HCT116 (cell line): ENCODE measurements around the gene REEP6. TPM values are rescaled to one million over a fixed set of nuclear protein-coding genes. Genes with fewer than 3 reads are reported as not detected.
A peak's percentile ranks its signal among the peaks of the same experiment; 100 is the strongest.

Experiments used
- ATAC-seq: fragments of 200-7000 bp; cut with Tn5 transposase; 2 replicates; pipeline ENCODE4 v1.9.1; 2020; ENCODE audit warnings: mild to moderate bottlenecking, moderate library complexity
- Bru-seq: library from RNA; stranded (reverse); fragments of 400-500 nt; gene quantifications from one replicate; lab custom pipeline; 2021; lab: Mats Ljungman, UMichigan
- BruChase-seq, 2 experiments: library from RNA; stranded (reverse); fragments of 400-500 nt; gene quantifications; one replicate each; lab custom pipeline; 2021; lab: Mats Ljungman, UMichigan
- BruUV-seq: library from RNA; stranded (reverse); fragments of 400-500 nt; replicated peaks from 2 replicates; lab custom pipeline; 2021; lab: Mats Ljungman, UMichigan
- CTCF ChIA-PET: fragments of 300-600 bp; sonication (Branson Sonifier 250); formaldehyde crosslinking; loops from one replicate; lab custom pipeline; 2021; ENCODE audit warnings: antibody characterized with exemption; lab: Charles Lee
- POLR2A ChIA-PET: fragments of 300-600, 350-600 bp; sonication (Branson Sonifier 250); formaldehyde crosslinking; loops from one replicate; lab custom pipeline; 2021; ENCODE audit warnings: antibody characterized with exemption; lab: Charles Lee
- RAD21 ChIA-PET, 2 experiments: fragments of 300-600 bp; sonication (Branson Sonifier 250); formaldehyde crosslinking; loops; one replicate each; lab custom pipeline; 2023; ENCODE audit warnings: low total read pairs in 2 of 2; ENCODE audit not compliant: uncharacterized antibody in 2 of 2, unreplicated experiment in 2 of 2, low non-redundant PET in 1 of 2; lab: Charles Lee
- DNase-seq: peaks from one replicate; pipeline ENCODE4 v3.0.0-alpha.2; 2010; ENCODE audit warnings: low read depth, low spot score
- H2AFZ ChIP-seq: fragments of 200-600 bp; shearing (Covaris generic), sonication (generic); 2 replicates; pipeline ENCODE4 v1.6.1; 2017; ENCODE audit warnings: low read depth, mixed run types, mixed read lengths, antibody characterized with exemption, low read length; ENCODE audit not compliant: poor library complexity, severe bottlenecking
- H3K27ac ChIP-seq: 2 replicates; pipeline ENCODE4 v1.5.1; 2012; ENCODE audit warnings: low read depth, low read length
- H3K27me3 ChIP-seq: fragments of 200-600 bp; sonication (generic); 2 replicates; pipeline ENCODE4 v1.6.1; 2016; ENCODE audit warnings: mixed run types, low read length, mixed read lengths; ENCODE audit not compliant: insufficient read depth
- H3K36me3 ChIP-seq, 2 experiments: fragments of 200-500 bp in 1 of 2; fragments of 200-600 bp in 1 of 2; sonication (Bioruptor generic) in 1 of 2; sonication (generic) in 1 of 2; 2 replicates each; pipeline versions ENCODE4 v1.5.1 to v1.6.1; 2014 to 2016; ENCODE audit warnings: low read length in 2 of 2, inconsistent platforms in 1 of 2, mixed read lengths in 1 of 2, mixed run types in 1 of 2; ENCODE audit not compliant: insufficient read depth in 2 of 2, control insufficient read depth in 1 of 2
- H3K4me1 ChIP-seq, 2 experiments: fragments of 200-600 bp in 1 of 2; sonication (generic) in 1 of 2; 2 replicates each; pipeline versions ENCODE4 v1.5.1 to v1.6.1; 2012 to 2017; ENCODE audit warnings: low read length in 2 of 2, inconsistent platforms in 1 of 2, mild to moderate bottlenecking in 1 of 2, mixed read lengths in 1 of 2, mixed run types in 1 of 2, moderate library complexity in 1 of 2; ENCODE audit not compliant: insufficient read depth in 2 of 2, control insufficient read depth in 1 of 2
- H3K4me2 ChIP-seq: fragments of 200-600 bp; sonication (generic); 2 replicates; pipeline ENCODE4 v1.6.1; 2017; ENCODE audit warnings: mixed run types, low read length, mixed read lengths
- H3K4me3 ChIP-seq, 2 experiments: fragments of 200-600 bp in 1 of 2; sonication (generic) in 1 of 2; replicated peaks in 1 of 2; 2 replicates each; pipeline ENCODE4 v1.5.1; 2011 to 2016; ENCODE audit warnings: low read length in 2 of 2, control low read depth in 1 of 2, low read depth in 1 of 2, mild to moderate bottlenecking in 1 of 2, mixed read lengths in 1 of 2, mixed run types in 1 of 2
- H3K79me2 ChIP-seq: fragments of 200-600 bp; sonication (generic); 2 replicates; pipeline ENCODE4 v1.6.1; 2017; ENCODE audit warnings: mild to moderate bottlenecking, mixed run types, low read length, moderate library complexity, mixed read lengths; ENCODE audit not compliant: insufficient read depth
- H3K9ac ChIP-seq: fragments of 200-600 bp; sonication (generic); 2 replicates; pipeline ENCODE4 v1.6.1; 2016; ENCODE audit warnings: low read length, mixed read lengths
- H3K9me2 ChIP-seq: fragments of 200-600 bp; sonication (generic), shearing (Covaris generic); 2 replicates; pipeline ENCODE4 v1.6.1; 2017; ENCODE audit warnings: mixed run types, mild to moderate bottlenecking, moderate library complexity; ENCODE audit not compliant: insufficient read depth
- H3K9me3 ChIP-seq, 2 experiments: fragments of 200-500 bp in 1 of 2; fragments of 200-600 bp in 1 of 2; sonication (Bioruptor generic) in 1 of 2; sonication (generic) in 1 of 2; 2 replicates each; pipeline ENCODE4 v1.6.1; 2014 to 2017; ENCODE audit warnings: low read length in 2 of 2, mixed read lengths in 2 of 2, inconsistent platforms in 1 of 2, low read depth in 1 of 2, mild to moderate bottlenecking in 1 of 2, mixed run types in 1 of 2, moderate library complexity in 1 of 2; ENCODE audit not compliant: control insufficient read depth in 1 of 2, insufficient read depth in 1 of 2
- H4K20me1 ChIP-seq: fragments of 200-600 bp; sonication (generic), shearing (Covaris generic); 2 replicates; pipeline ENCODE4 v1.6.1; 2017; ENCODE audit warnings: mixed run types, mild to moderate bottlenecking, moderate library complexity; ENCODE audit not compliant: insufficient read depth
- EGR1 ChIP-seq: IDR thresholded peaks from 2 replicates; pipeline ENCODE4 v1.6.1; 2012; ENCODE audit warnings: low read depth
- EZH2 ChIP-seq: fragments of 200-600 bp; sonication (generic); IDR thresholded peaks from 2 replicates; pipeline ENCODE4 v1.6.1; 2017; ENCODE audit warnings: antibody characterized with exemption, mixed run types
- MAX ChIP-seq: IDR thresholded peaks from 2 replicates; pipeline ENCODE4 v1.6.1; 2012
- POLR2A ChIP-seq: IDR thresholded peaks from 2 replicates; pipeline ENCODE4 v1.7.0; 2011; ENCODE audit warnings: borderline replicate concordance; ENCODE audit not compliant: insufficient read depth, insufficient read length; ENCODE audit errors: extremely low read depth
- POLR2AphosphoS5 ChIP-seq: IDR thresholded peaks from 2 replicates; pipeline ENCODE4 v1.6.1; 2011; ENCODE audit warnings: mild to moderate bottlenecking, low read depth, low read length, moderate library complexity
- RAD21 ChIP-seq: IDR thresholded peaks from 2 replicates; pipeline ENCODE4 v1.6.1; 2012; ENCODE audit warnings: low read depth, mild to moderate bottlenecking
- SIN3A ChIP-seq: IDR thresholded peaks from 2 replicates; pipeline ENCODE4 v1.6.1; 2012; ENCODE audit warnings: low read depth
- SP1 ChIP-seq: IDR thresholded peaks from 2 replicates; pipeline ENCODE4 v1.6.1; 2012; ENCODE audit warnings: low read depth
- ZFX ChIP-seq: fragments of 450-650 bp; IDR thresholded peaks from 2 replicates; pipeline ENCODE4 v1.6.1; 2017
- intact Hi-C: fragments of 100-400 bp; cut with micrococcal nuclease; formaldehyde crosslinking; loops from 2 replicates; pipeline ENCODE4 v1.10.0; 2022
- long read RNA-seq: library from polyadenylated mRNA; unstranded; transcript quantifications from one replicate; pipeline ENCODE4 v2.0.0, GENCODE V29; 2021; ENCODE audit not compliant: unreplicated experiment
- polyA plus RNA-seq: library from polyadenylated mRNA; unstranded; fragments of >200 nt; gene quantifications from 2 replicates; pipeline ENCODE4 v1.2.1, GENCODE V29; 2012; ENCODE audit warnings: missing spikeins
- total RNA-seq: library from RNA; stranded (reverse); gene quantifications from one replicate; pipeline ENCODE4 v1.2.1, GENCODE V29; 2021; ENCODE audit not compliant: unreplicated experiment

REEP6 gene
- 53.9 TPM for total RNA-seq
- 63.6 and 65.9 TPM in 2 replicates for polyA plus RNA-seq
- percentile 51 among the genes with signal in this experiment for Bru-seq, nascent RNA
- BruChase-seq, experiment 1, labeled RNA remaining after a 6-hour chase = percentile 65 among the genes with signal in this experiment
- BruChase-seq, experiment 2, labeled RNA remaining after a 2-hour chase = percentile 53 among the genes with signal in this experiment
- long read RNA-seq, transcript REEP6-201 (5 exons, 1,794 nt) = major isoform, 59 of 77 reads
- long read RNA-seq, partial matches to known transcripts = 4 of 77 reads
- long read RNA-seq, other reads (novel, unspliced or antisense) = 14 of 77 reads

DNA sequence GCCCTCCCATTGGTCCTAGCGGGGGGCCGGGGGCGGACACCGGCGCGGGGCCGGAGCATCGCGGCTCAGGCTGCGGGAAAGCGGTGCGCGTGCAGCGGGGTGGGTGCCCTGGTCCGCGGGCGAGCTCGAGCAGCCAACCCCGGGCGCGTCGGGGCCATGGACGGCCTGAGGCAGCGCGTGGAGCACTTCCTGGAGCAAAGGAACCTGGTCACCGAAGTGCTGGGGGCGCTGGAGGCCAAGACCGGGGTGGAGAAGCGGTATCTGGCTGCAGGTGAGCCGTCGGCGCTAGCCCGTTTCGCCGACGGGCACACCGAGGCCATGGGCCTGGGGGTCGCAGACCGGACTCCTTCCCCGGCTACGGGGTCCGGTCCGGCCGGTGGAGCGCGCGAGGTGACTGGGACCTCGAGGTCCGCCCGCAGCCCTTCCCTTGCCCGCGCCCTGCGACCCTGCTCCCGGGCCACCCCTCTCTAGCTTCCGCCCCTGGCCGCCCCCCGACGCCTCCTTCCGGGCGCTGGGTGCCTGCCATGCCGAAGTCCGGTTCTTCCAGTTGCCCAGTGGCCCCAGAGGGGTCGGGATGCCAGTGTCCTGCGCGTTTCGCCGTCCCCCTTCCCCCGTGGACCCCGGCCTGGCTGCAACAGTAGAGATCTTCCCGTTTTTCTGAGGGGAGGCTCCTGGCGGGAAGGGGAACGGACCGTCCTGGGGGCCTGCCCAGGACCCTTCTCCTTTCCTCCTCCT, at the start of gene REEP6:
TSS of gene REEP6 (plus strand) at position 68 of the 735 bp plus-strand sequence. CDS start at position 157, 89 bp downstream.
- CTCF ChIA-PET = interaction anchor here (0.6 to 1.9 kb wide), 8 partner anchors 9 to 225 kb away, joined by 3 to 5 read pairs (median 4); no protein-coding TSS in a partner anchor
- TF ChIP-seq SP1 (no peak), RAD21 (no peak), EGR1 (peak; percentile 80), POLR2AphosphoS5 (peak; percentile 86), SIN3A (0 out of 2 replicates have a peak, but pooled peaks have one; percentile 52), EZH2 (no peak), ZFX (peak; percentile 20; the same call in 1 of the 2 replicates), MAX (peak; percentile 76; the same call in 1 of the 2 replicates), POLR2A (peak; percentile 58)
- Histone ChIP-seq H3K4me3 (peak within 1 kb of the TSS; percentile 78 to 85), H3K9me2 (no peaks in the 10 kb centered on the region), H2AFZ (no peak within 1 kb of the TSS), H3K36me3 (no peaks in the 10 kb centered on the region), H3K27ac (peak within 1 kb of the TSS; percentile 78), H4K20me1 (no peaks in the 10 kb centered on the region), H3K27me3 (no peaks in the 10 kb centered on the region), H3K9ac (peak within 1 kb of the TSS; percentile 90), H3K79me2 (peaks cover 7% of the 10 kb centered on the region; the same call in 1 of the 2 replicates), H3K9me3 (no peaks in the 10 kb centered on the region), H3K4me2 (peak within 1 kb of the TSS; percentile 98), H3K4me1 (peaks cover 19 to 33% of the 10 kb centered on the region in 2 experiments)
- TSS peak; percentile 65 for BruUV-seq
- intact Hi-C loops = loop anchor here (1.0 kb wide), 1 partner anchor 36 kb away; no protein-coding TSS in a partner anchor
- ATAC-seq = no peak
- RAD21 ChIA-PET = interaction anchor here in 1 of 2 experiments (0.7 kb wide), 1 partner anchor 463 kb away, joined by 5 read pairs; no protein-coding TSS in a partner anchor
- POLR2A ChIA-PET = interaction anchor here (0.7 to 1.5 kb wide), 7 partner anchors 14 to 222 kb away, joined by 3 to 10 read pairs (median 5); partner anchors contain the start of gene CIRBP
- no peak for DNase-seq
